ENCODE results near the gene SELENOO. TPM values are rescaled to one million over a fixed set of nuclear protein-coding genes. Genes with fewer than 3 reads are reported as not detected.

Gene SELENOO
- total and polyA plus RNA-seq, 2 experiments from 2014 or later: 31.6 to 37.7 TPM

GRCh38 chr22:50210378-50211139 lies 9.7 kb downstream of the SELENOO start:
- H2AFZ ChIP-seq: no peak overlapping the region
- DNase-seq (ENCODE audit: low spot score): no peak
- peaks cover 54% of the 10 kb centered on the region for H3K79me2 ChIP-seq
- no peaks in the 10 kb centered on the region for H3K9me2 ChIP-seq (replicated peaks; ENCODE audit: insufficient read depth)
- no peaks in the 10 kb centered on the region for H3K36me3 ChIP-seq (replicated peaks; ENCODE audit: insufficient read depth, low read depth)
- H3K27ac ChIP-seq: no peak overlapping the region
- TF ChIP-seq EZH2phosphoT487 (IDR thresholded peaks at IDR 0.05; ENCODE audit: low read depth, severe bottlenecking, unreplicated experiment): no peak
- no peak for TF ChIP-seq CTCF (IDR thresholded peaks at IDR 0.05; ENCODE audit: poor library complexity)
- no peak for TF ChIP-seq EZH2 (IDR thresholded peaks at IDR 0.05; ENCODE audit: borderline replicate concordance)
- no peak overlapping the region for H3K4me3 ChIP-seq
- H3K9me3 ChIP-seq (ENCODE audit: low read depth): no peaks in the 10 kb centered on the region
- no peak overlapping the region for H3K4me2 ChIP-seq
- 97% methylated on average over 30 of the region's 32 CpGs for WGBS (ENCODE audit: low lambda C conversion rate, missing lambda C conversion rate)
- H3K4me1 ChIP-seq (ENCODE audit: insufficient read depth): no peaks in the 10 kb centered on the region
- peaks cover 28% of the 10 kb centered on the region for H4K20me1 ChIP-seq (ENCODE audit: insufficient read depth, poor library complexity, severe bottlenecking)
- no peaks in the 10 kb centered on the region for H3K27me3 ChIP-seq

DNA sequence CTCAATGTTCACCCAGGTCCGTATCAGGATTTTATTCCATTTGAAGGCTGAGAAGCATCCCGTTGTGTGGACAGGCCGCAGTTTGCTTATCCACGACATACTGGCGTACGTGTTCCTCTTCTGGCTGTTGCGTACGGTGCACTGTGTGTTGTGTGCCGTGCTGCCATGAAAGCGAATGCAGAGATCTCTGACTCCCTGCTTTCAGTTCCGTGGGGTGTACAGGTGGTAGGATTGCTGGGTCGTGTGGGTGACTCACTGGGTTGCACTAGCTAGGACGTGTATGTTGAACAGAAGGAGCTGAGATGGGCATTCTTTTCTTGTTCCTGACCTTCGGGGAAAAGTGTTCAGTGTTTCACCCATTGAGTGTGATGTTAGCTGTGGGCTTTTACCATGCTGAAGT lies 10.3 kb downstream of the SELENOO start:
- Histone ChIP-seq H3K4me1 (ENCODE audit: insufficient read depth) (no peaks in the 10 kb centered on the region), H4K20me1 (ENCODE audit: insufficient read depth, poor library complexity, severe bottlenecking) (peaks cover 28% of the 10 kb centered on the region), H2AFZ (no peak overlapping the region), H3K27ac (no peak overlapping the region), H3K4me3 (no peak overlapping the region), H3K4me2 (no peak overlapping the region), H3K79me2 (peaks cover 50% of the 10 kb centered on the region), H3K9me3 (ENCODE audit: low read depth) (no peaks in the 10 kb centered on the region), H3K27me3 (no peaks in the 10 kb centered on the region), H3K9me2 (replicated peaks; ENCODE audit: insufficient read depth) (no peaks in the 10 kb centered on the region), H3K36me3 (replicated peaks; ENCODE audit: insufficient read depth, low read depth) (no peaks in the 10 kb centered on the region)
- no peak for TF ChIP-seq CTCF (IDR thresholded peaks at IDR 0.05; ENCODE audit: poor library complexity)
- no peak for TF ChIP-seq EZH2 (IDR thresholded peaks at IDR 0.05; ENCODE audit: borderline replicate concordance)
- no peak for TF ChIP-seq EZH2phosphoT487 (IDR thresholded peaks at IDR 0.05; ENCODE audit: low read depth, severe bottlenecking, unreplicated experiment)
- no peak for DNase-seq (ENCODE audit: low spot score)
- WGBS (ENCODE audit: low lambda C conversion rate, missing lambda C conversion rate): 96% methylated on average over 14 of the region's 14 CpGs

DNA sequence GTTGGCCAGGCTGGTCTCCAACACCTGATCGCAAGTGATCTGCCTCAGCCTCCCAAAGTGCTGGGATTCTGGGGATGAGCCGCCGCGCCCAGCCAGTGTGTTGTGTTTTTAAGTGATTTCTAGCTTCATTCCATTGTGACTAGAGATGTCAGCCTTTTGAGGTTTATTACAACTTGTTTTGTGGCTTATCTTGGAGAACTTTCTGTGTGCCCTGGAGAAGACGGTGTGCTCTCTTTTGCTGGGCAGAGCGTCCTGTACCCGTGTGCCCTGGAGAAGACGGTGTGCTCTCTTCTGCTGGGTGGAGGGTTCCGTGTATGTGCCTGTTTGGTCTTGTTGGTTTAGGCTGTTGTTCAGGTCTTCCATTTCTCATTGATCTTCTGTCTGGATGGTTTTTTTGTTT lies 12.5 kb downstream of the SELENOO start:
- no peaks in the 10 kb centered on the region for H3K4me1 ChIP-seq (ENCODE audit: insufficient read depth)
- H3K27me3 ChIP-seq: no peaks in the 10 kb centered on the region
- H3K27ac ChIP-seq: no peak overlapping the region
- WGBS (ENCODE audit: low lambda C conversion rate, missing lambda C conversion rate): 97% methylated on average over 9 of the region's 9 CpGs
- H3K9me3 ChIP-seq (ENCODE audit: low read depth): no peaks in the 10 kb centered on the region
- H4K20me1 ChIP-seq (ENCODE audit: insufficient read depth, poor library complexity, severe bottlenecking): peaks cover 28% of the 10 kb centered on the region
- H3K4me3 ChIP-seq: no peak overlapping the region
- no peak for DNase-seq (ENCODE audit: low spot score)
- no peaks in the 10 kb centered on the region for H3K9me2 ChIP-seq (replicated peaks; ENCODE audit: insufficient read depth)
- H3K4me2 ChIP-seq: no peak overlapping the region
- TF ChIP-seq EZH2phosphoT487 (IDR thresholded peaks at IDR 0.05; ENCODE audit: low read depth, severe bottlenecking, unreplicated experiment) (no peak), CTCF (IDR thresholded peaks at IDR 0.05; ENCODE audit: poor library complexity) (no peak), EZH2 (IDR thresholded peaks at IDR 0.05; ENCODE audit: borderline replicate concordance) (no peak)
- no peak overlapping the region for H2AFZ ChIP-seq
- H3K79me2 ChIP-seq: peaks cover 43% of the 10 kb centered on the region
- no peaks in the 10 kb centered on the region for H3K36me3 ChIP-seq (replicated peaks; ENCODE audit: insufficient read depth, low read depth)

All from hepatocyte (in vitro differentiated cells).